ENCODE data around the gene SLC35G2.

The SLC35G2 gene

GRCh38 chr3:136842294-136842693 lies 23.4 kb downstream of the SLC35G2 start:
- TF ChIP-seq, protein P1, sequence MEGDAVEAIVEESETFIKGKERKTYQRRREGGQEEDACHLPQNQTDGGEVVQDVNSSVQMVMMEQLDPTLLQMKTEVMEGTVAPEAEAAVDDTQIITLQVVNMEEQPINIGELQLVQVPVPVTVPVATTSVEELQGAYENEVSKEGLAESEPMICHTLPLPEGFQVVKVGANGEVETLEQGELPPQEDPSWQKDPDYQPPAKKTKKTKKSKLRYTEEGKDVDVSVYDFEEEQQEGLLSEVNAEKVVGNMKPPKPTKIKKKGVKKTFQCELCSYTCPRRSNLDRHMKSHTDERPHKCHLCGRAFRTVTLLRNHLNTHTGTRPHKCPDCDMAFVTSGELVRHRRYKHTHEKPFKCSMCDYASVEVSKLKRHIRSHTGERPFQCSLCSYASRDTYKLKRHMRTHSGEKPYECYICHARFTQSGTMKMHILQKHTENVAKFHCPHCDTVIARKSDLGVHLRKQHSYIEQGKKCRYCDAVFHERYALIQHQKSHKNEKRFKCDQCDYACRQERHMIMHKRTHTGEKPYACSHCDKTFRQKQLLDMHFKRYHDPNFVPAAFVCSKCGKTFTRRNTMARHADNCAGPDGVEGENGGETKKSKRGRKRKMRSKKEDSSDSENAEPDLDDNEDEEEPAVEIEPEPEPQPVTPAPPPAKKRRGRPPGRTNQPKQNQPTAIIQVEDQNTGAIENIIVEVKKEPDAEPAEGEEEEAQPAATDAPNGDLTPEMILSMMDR (IDR thresholded peaks at IDR 0.05) = no peak
- TF ChIP-seq ZFX (IDR thresholded peaks at IDR 0.05; ENCODE audit: borderline replicate concordance) = no peak

GRCh38 chr3:136844724-136845123 lies 25.8 kb downstream of the SLC35G2 start:
- H3K27ac ChIP-seq = no peak overlapping the region
- TF ChIP-seq, protein P1 (IDR thresholded peaks at IDR 0.05) = no peak

More at GRCh38 chr3:136842294-136842693, 23.4 kb downstream of the SLC35G2 start:
- H3K27ac ChIP-seq = no peak overlapping the region

DNA sequence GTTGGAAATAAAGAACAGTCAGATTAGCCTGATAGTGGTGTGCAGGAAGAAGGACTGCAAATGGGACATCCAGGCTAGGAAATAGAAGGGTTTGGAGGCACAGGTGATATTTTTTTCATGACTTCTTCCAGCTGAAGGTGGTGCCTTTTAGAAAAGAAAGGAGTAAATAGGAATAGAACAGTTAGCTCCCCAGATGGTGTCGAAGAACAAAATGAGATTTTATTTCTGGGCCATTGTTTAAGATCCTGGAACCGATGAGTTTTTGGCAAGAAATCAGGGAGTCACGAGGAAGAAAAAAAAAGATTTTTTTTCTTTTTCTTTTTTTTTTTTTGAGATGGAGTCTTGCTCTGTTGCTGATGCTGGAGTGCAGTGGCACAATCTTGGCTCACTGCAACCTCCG lies 33.3 kb downstream of the SLC35G2 start:
- H3K27ac ChIP-seq = no peak overlapping the region
- no peak for TF ChIP-seq ZFX (IDR thresholded peaks at IDR 0.05; ENCODE audit: borderline replicate concordance)
- TF ChIP-seq, protein P1 (IDR thresholded peaks at IDR 0.05) = no peak

DNA sequence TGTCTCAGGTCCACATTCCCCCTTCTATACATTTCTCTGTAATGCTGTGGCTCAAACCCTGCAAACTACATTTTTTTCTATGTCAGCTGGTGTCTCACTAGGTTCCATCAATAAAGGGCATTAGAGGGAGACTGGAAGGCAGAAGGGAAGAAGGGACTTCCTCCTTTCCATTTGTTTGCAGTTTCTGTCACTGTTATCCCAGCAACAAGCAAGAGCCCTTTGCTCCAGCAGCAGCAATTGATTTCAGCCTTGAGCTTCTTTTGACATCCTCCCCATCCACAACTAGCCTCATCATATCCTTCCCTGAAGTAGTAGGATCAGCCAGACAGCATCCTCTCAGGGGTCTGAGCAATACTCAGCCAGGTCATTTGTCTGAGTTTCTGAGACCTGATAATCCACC lies 37.7 kb downstream of the SLC35G2 start:
- TF ChIP-seq, protein P1 (IDR thresholded peaks at IDR 0.05) = no peak
- TF ChIP-seq ZFX (IDR thresholded peaks at IDR 0.05; ENCODE audit: borderline replicate concordance) = no peak

GRCh38 chr3:136858381-136858780 lies 39.5 kb downstream of the SLC35G2 start:
- H3K27ac ChIP-seq = no peak overlapping the region
- TF ChIP-seq, protein P1 (IDR thresholded peaks at IDR 0.05) = no peak
- no peak for TF ChIP-seq ZFX (IDR thresholded peaks at IDR 0.05; ENCODE audit: borderline replicate concordance)

More for the DNA sequence above, 37.7 kb downstream of the SLC35G2 start:
- H3K27ac ChIP-seq = no peak overlapping the region

DNA sequence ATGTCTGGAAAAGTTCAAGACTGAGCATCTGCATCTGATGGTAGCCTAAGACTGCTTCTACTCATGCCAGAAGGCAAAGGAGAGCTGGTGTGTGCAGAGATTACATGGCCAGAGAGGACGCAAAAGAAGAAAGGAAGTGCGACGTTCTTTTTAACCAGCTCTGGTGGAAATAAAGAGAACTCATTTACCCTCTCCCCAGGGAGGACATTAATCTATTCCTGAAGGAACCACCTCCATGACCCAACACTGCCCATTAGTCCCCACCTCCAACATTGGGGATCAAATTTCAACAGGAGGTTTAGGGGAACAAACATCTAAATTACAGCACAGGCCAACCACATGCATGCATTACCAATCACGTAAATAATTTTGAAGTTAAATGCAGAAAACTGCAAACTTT lies 41.6 kb downstream of the SLC35G2 start:
- H3K27ac ChIP-seq = peak overlapping the region; percentile 93; the same call in 1 of the 2 replicates
- TF ChIP-seq ZFX (IDR thresholded peaks at IDR 0.05; ENCODE audit: borderline replicate concordance) = no peak
- TF ChIP-seq, protein P1 (IDR thresholded peaks at IDR 0.05) = no peak

GRCh38 chr3:136861890-136862616 lies 43.1 kb downstream of the SLC35G2 start, which contains the start of gene NCK1:
TSS of gene NCK1 (plus strand) at chr3:136862208. CDS start at chr3:136928002, 65,794 bp downstream.
- H3K27ac ChIP-seq = peak within 1 kb of the TSS; percentile 93
- TF ChIP-seq ZFX (IDR thresholded peaks at IDR 0.05; ENCODE audit: borderline replicate concordance) = no peak
- TF ChIP-seq, protein P1 (IDR thresholded peaks at IDR 0.05) = peak; percentile 31

Measured in 22Rv1 (cell line).